K562 (cell line): Measurements from ENCODE around the gene ETS2. TPM values are rescaled to one million over a fixed set of nuclear protein-coding genes. Genes with fewer than 3 reads are reported as not detected.

ENCODE experiments used
- CTBP1 ChIP-seq: fragments of 450-650 bp; IDR thresholded peaks from 2 replicates; pipeline ENCODE4 v1.6.1; 2016; ENCODE audit warnings: borderline replicate concordance
- FOS ChIP-seq: IDR thresholded peaks from 3 replicates; pipeline ENCODE4 v1.6.1; 2011; ENCODE audit not compliant: insufficient read length; ENCODE audit errors: extremely low read depth
- GATAD2A ChIP-seq: fragments of 450-650 bp; IDR thresholded peaks from 2 replicates; pipeline ENCODE4 v1.6.1; 2017
- IFI16 ChIP-seq: fragments of 250-450 bp; sonication (Bioruptor Pico); IDR thresholded peaks from 2 replicates; pipeline ENCODE4 v2.1.2; 2022; ENCODE audit warnings: mild to moderate bottlenecking, inconsistent platforms
- MAFF ChIP-seq: IDR thresholded peaks from 2 replicates; pipeline ENCODE4 v1.6.1; 2012; ENCODE audit warnings: low read length, improper control_type of control experiment
- SMAD4 ChIP-seq: fragments of 250-450 bp; sonication (Bioruptor Pico); conservative IDR thresholded peaks from 2 replicates; pipeline ENCODE4 v1.8.0; 2021; ENCODE audit warnings: inconsistent platforms, mild to moderate bottlenecking, moderate library complexity
- SPI1 ChIP-seq: IDR thresholded peaks from 2 replicates; pipeline ENCODE4 v1.6.1; 2011; ENCODE audit warnings: low read depth, low read length, control low read depth, borderline replicate concordance
- SRSF7 ChIP-seq: fragments of 200-400 bp; formaldehyde crosslinking; optimal IDR thresholded peaks from 2 replicates; pipeline ENCODE3; 2017; ENCODE audit warnings: mild to moderate bottlenecking, low read depth, low read length
- TEAD4 ChIP-seq, 2 experiments: sonication (generic) in 1 of 2; formaldehyde crosslinking in 1 of 2; IDR thresholded peaks; 2 replicates each; pipeline versions ENCODE4 v1.6.1 to v1.8.0; 2012 to 2022; ENCODE audit warnings: borderline replicate concordance in 1 of 2, inconsistent platforms in 1 of 2, low read length in 1 of 2, mild to moderate bottlenecking in 1 of 2, missing genetic modification reagents in 1 of 2
- TFAM ChIP-seq: fragments of 250-450 bp; sonication (Bioruptor Pico); conservative IDR thresholded peaks from 2 replicates; pipeline ENCODE4 v1.5.0; 2021; ENCODE audit warnings: mild to moderate bottlenecking, moderate library complexity
- ZNF140 ChIP-seq: fragments of 250-450 bp; sonication (Bioruptor Pico); IDR thresholded peaks from 2 replicates; pipeline ENCODE4 v1.8.0; 2021; ENCODE audit warnings: moderate library complexity, mild to moderate bottlenecking, inconsistent platforms
- ZNF764 ChIP-seq: fragments of 250-450 bp; sonication (Bioruptor Pico); IDR thresholded peaks from 2 replicates; pipeline ENCODE4 v1.4.0; 2020; ENCODE audit warnings: low read depth, mild to moderate bottlenecking, moderate library complexity
- polyA plus RNA-seq, 8 experiments: library from polyadenylated mRNA; depleted of rRNA in 4 of 8; stranded (reverse) in 5 of 8; unstranded in 3 of 8; fragments of >200 nt; fragmentation: Nextera tagmentation in 2 of 8; fragmentation: Illumina TruSeq in 1 of 8; extraction: Ambion mirVana in 2 of 8; extraction: Trizol in 1 of 8; gene quantifications; 2 replicates each; pipeline versions ENCODE4 v1.2.1 to v1.2.3, GENCODE V29; 2011 to 2014; ENCODE audit warnings: inconsistent platforms in 1 of 8, missing spikeins in 1 of 8
- total RNA-seq, 7 experiments: library from RNA; depleted of rRNA in 6 of 7; stranded (reverse); fragments of >200 nt in 6 of 7; fragmentation: Illumina TruSeq in 2 of 7; extraction: Trizol in 2 of 7; gene quantifications; 2 replicates each; pipeline versions ENCODE4 v1.2.1 to v1.2.3, GENCODE V29; 2011 to 2021; ENCODE audit warnings: low replicate concordance in 1 of 7
- TF ChIP-seq, protein P1 (sequence below): fragments of 200-800 bp; sonication (Bioruptor generic); IDR thresholded peaks from 2 replicates; pipeline ENCODE4 v1.6.1; 2016; ENCODE audit warnings: missing genetic modification characterization, missing compliant biosample characterization
- TF ChIP-seq, protein P2 (sequence below): fragments of 250-450 bp; sonication (Bioruptor Pico); IDR thresholded peaks from 2 replicates; pipeline ENCODE4 v1.4.0; 2020; ENCODE audit warnings: mild to moderate bottlenecking
- TF ChIP-seq, protein P3 (sequence below): IDR thresholded peaks from 3 replicates; pipeline ENCODE4 v1.6.1; 2011; ENCODE audit warnings: borderline replicate concordance, mild to moderate bottlenecking; ENCODE audit not compliant: insufficient read length, insufficient read depth
- TF ChIP-seq, protein P4 (sequence below): sonication (generic); formaldehyde crosslinking; IDR thresholded peaks from 2 replicates; pipeline ENCODE4 v1.9.0; 2022; ENCODE audit warnings: mild to moderate bottlenecking, missing genetic modification reagents
- TF ChIP-seq, protein P5 (sequence below): sonication (generic); formaldehyde crosslinking; IDR thresholded peaks from 2 replicates; pipeline ENCODE4 v1.5.0; 2020; ENCODE audit warnings: missing genetic modification reagents
- TF ChIP-seq, protein P6 (sequence below): fragments of 250-450 bp; sonication (Bioruptor Pico); IDR thresholded peaks from 2 replicates; pipeline ENCODE4 v1.8.0; 2021; ENCODE audit warnings: mild to moderate bottlenecking, moderate library complexity

ETS2 gene
- total and polyA plus RNA-seq, 9 of the 15 experiments (the other 6 are each of a cell fraction or from before 2014, with no cell fraction given) = 1.7 to 24.4 (median 12.2) TPM

DNA sequence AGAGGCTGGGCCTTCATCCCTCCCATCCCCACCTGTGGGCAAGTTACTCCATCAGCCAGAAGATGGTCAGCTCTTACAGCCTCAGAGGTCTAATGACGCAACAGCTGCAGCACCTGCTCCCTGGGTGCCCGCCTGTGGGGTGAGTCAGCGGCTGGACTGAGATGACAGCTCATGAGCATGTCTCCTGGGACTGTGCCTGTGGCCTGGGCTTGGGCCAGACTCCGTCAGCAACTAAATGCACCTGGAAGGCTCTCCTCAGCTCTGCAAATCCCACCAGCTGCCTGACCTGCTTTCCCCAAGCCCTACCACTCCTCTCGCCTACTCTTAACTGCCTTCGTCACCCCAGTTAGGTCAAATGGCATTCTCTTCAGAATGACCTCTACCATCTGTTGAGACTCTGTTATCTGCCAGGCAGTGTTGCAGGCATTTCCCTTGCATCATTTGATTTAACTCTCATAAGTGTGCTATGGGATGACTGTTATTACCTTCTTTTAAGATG, 47.7 kb downstream of the ETS2 start (continued):
- TF ChIP-seq, protein P1, sequence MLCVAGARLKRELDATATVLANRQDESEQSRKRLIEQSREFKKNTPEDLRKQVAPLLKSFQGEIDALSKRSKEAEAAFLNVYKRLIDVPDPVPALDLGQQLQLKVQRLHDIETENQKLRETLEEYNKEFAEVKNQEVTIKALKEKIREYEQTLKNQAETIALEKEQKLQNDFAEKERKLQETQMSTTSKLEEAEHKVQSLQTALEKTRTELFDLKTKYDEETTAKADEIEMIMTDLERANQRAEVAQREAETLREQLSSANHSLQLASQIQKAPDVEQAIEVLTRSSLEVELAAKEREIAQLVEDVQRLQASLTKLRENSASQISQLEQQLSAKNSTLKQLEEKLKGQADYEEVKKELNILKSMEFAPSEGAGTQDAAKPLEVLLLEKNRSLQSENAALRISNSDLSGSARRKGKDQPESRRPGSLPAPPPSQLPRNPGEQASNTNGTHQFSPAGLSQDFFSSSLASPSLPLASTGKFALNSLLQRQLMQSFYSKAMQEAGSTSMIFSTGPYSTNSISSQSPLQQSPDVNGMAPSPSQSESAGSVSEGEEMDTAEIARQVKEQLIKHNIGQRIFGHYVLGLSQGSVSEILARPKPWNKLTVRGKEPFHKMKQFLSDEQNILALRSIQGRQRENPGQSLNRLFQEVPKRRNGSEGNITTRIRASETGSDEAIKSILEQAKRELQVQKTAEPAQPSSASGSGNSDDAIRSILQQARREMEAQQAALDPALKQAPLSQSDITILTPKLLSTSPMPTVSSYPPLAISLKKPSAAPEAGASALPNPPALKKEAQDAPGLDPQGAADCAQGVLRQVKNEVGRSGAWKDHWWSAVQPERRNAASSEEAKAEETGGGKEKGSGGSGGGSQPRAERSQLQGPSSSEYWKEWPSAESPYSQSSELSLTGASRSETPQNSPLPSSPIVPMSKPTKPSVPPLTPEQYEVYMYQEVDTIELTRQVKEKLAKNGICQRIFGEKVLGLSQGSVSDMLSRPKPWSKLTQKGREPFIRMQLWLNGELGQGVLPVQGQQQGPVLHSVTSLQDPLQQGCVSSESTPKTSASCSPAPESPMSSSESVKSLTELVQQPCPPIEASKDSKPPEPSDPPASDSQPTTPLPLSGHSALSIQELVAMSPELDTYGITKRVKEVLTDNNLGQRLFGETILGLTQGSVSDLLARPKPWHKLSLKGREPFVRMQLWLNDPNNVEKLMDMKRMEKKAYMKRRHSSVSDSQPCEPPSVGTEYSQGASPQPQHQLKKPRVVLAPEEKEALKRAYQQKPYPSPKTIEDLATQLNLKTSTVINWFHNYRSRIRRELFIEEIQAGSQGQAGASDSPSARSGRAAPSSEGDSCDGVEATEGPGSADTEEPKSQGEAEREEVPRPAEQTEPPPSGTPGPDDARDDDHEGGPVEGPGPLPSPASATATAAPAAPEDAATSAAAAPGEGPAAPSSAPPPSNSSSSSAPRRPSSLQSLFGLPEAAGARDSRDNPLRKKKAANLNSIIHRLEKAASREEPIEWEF (CRISPR knock-in tag) = no peak
- TF ChIP-seq ZNF764 (CRISPR knock-in tag) = no peak
- TF ChIP-seq CTBP1 = peak; percentile 91
- TF ChIP-seq SRSF7 = no peak
- no peak for TF ChIP-seq ZNF140 (CRISPR knock-in tag)
- TF ChIP-seq SPI1 = no peak
- TF ChIP-seq, protein P2, sequence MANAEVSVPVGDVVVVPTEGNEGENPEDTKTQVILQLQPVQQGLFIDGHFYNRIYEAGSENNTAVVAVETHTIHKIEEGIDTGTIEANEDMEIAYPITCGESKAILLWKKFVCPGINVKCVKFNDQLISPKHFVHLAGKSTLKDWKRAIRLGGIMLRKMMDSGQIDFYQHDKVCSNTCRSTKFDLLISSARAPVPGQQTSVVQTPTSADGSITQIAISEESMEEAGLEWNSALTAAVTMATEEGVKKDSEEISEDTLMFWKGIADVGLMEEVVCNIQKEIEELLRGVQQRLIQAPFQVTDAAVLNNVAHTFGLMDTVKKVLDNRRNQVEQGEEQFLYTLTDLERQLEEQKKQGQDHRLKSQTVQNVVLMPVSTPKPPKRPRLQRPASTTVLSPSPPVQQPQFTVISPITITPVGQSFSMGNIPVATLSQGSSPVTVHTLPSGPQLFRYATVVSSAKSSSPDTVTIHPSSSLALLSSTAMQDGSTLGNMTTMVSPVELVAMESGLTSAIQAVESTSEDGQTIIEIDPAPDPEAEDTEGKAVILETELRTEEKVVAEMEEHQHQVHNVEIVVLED = no peak
- no peak for TF ChIP-seq IFI16 (CRISPR knock-in tag)
- TF ChIP-seq MAFF = no peak
- no peak for TF ChIP-seq TFAM (CRISPR knock-in tag)
- TF ChIP-seq GATAD2A = no peak
- peak; percentile 80 for TF ChIP-seq SMAD4 (CRISPR knock-in tag)
- TF ChIP-seq, protein P3, sequence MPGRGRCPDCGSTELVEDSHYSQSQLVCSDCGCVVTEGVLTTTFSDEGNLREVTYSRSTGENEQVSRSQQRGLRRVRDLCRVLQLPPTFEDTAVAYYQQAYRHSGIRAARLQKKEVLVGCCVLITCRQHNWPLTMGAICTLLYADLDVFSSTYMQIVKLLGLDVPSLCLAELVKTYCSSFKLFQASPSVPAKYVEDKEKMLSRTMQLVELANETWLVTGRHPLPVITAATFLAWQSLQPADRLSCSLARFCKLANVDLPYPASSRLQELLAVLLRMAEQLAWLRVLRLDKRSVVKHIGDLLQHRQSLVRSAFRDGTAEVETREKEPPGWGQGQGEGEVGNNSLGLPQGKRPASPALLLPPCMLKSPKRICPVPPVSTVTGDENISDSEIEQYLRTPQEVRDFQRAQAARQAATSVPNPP = no peak
- TF ChIP-seq, protein P4, sequence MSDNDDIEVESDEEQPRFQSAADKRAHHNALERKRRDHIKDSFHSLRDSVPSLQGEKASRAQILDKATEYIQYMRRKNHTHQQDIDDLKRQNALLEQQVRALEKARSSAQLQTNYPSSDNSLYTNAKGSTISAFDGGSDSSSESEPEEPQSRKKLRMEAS (CRISPR knock-in tag) = no peak
- TF ChIP-seq, protein P5, sequence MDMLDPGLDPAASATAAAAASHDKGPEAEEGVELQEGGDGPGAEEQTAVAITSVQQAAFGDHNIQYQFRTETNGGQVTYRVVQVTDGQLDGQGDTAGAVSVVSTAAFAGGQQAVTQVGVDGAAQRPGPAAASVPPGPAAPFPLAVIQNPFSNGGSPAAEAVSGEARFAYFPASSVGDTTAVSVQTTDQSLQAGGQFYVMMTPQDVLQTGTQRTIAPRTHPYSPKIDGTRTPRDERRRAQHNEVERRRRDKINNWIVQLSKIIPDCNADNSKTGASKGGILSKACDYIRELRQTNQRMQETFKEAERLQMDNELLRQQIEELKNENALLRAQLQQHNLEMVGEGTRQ (CRISPR knock-in tag) = no peak
- peak; percentile 48 for TF ChIP-seq TEAD4 (IDR thresholded peaks at IDR 0.05; ENCODE audit: low read length)
- no peak for TF ChIP-seq TEAD4 (CRISPR knock-in tag; IDR thresholded peaks at IDR 0.05; ENCODE audit: borderline replicate concordance)
- TF ChIP-seq FOS = no peak
- TF ChIP-seq, protein P6, sequence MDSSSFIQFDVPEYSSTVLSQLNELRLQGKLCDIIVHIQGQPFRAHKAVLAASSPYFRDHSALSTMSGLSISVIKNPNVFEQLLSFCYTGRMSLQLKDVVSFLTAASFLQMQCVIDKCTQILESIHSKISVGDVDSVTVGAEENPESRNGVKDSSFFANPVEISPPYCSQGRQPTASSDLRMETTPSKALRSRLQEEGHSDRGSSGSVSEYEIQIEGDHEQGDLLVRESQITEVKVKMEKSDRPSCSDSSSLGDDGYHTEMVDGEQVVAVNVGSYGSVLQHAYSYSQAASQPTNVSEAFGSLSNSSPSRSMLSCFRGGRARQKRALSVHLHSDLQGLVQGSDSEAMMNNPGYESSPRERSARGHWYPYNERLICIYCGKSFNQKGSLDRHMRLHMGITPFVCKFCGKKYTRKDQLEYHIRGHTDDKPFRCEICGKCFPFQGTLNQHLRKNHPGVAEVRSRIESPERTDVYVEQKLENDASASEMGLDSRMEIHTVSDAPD (CRISPR knock-in tag) = no peak
